GM19025 (cell line): Measurements from ENCODE around the gene MUCL3.
"Not testable (repeated sequence)": the region's sequence is repeated elsewhere in the genome, so short reads cannot be mapped to it uniquely, and the experiment has no call there.

Experiments used
- ATAC-seq: cut with Tn5 transposase; IDR thresholded peaks from one replicate; pipeline ENCODE4 v1.9.1; 2021; ENCODE audit warnings: mild to moderate bottlenecking, low read depth, moderate library complexity; ENCODE audit not compliant: unreplicated experiment

The MUCL3 gene

GRCh38 chr6:30912746-30913520, 27.8 kb upstream of the MUCL3 start:
- no peak for ATAC-seq

DNA sequence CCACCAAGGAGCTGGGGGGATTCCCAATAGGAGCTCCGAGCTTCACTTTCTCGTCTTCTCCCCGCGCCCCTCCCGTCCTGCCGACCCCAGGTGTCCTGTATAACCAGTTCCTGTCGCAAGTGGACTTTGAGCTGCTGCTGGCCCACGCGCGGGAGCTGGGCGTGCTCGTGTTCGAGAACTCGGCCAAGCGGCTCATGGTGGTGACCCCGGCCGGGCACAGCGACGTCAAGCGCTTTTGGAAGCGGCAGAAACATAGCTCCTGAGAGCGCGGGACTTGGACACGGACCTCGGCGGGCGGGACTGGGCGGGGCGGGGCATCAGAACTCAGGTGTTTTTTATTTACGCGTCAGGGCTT, 27.1 kb upstream of the MUCL3 start:
- ATAC-seq = no peak

- ATAC-seq = peak; percentile 92
These were observed 26.5 kb upstream of the MUCL3 start, which contains the start of gene VARS2 for GRCh38 chr6:30914076-30914853. Gene VARS2, plus strand, starts transcription at chr6:30914238. Its CDS starts 599 bp downstream, at chr6:30914837.

DNA sequence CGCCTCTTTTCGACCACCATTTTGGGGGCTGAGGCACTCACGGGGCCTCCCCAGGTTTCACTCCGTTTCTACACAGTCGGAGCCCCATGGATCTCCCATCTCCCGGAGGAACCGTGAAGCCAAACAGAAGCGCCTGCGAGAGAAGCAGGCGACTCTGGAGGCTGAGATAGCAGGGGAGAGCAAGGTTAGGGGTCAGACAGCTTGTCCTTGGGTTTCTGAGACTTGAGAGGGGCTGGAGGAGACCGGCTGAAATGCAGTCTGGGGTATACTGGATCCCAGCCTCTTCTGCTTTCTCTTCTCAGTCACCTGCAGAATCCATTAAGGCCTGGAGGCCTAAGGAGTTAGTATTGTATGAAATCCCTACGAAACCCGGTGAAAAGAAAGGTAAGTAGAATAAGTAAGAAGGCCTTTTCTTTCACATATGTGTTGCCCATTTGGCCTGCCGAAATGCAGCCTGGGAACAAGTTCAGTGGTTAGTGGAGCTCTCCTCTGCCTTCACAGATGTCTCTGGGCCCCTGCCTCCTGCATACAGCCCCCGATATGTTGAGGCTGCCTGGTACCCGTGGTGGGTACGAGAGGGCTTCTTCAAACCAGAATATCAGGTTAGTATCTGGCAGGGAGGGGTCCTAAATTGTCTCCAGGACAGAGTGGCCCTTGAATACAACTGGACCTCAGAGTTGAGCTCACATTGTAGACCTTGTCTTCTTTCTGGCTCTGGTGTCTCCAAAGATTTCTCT, 25.8 kb upstream of the MUCL3 start:
- no peak for ATAC-seq

DNA sequence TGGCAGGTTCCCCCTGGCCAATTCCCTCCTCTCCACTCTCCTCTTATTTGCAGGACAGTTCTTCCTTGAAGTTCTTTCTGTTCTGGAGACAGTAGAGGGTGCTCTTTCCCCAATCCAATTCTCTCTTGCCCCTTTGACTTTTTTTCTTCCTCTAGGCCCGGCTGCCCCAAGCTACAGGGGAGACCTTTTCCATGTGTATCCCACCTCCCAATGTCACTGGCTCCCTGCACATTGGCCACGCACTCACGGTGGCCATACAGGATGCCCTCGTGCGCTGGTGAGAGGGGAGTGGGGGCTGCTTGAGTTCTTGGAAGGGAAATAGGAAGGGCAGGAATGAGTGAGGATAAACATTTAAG, 25.2 kb upstream of the MUCL3 start:
- ATAC-seq = no peak

- no peak for ATAC-seq
These were observed 23.7 kb upstream of the MUCL3 start for GRCh38 chr6:30917041-30917440.

- no peak for ATAC-seq
These were observed 23.3 kb upstream of the MUCL3 start for GRCh38 chr6:30917487-30917886.

DNA sequence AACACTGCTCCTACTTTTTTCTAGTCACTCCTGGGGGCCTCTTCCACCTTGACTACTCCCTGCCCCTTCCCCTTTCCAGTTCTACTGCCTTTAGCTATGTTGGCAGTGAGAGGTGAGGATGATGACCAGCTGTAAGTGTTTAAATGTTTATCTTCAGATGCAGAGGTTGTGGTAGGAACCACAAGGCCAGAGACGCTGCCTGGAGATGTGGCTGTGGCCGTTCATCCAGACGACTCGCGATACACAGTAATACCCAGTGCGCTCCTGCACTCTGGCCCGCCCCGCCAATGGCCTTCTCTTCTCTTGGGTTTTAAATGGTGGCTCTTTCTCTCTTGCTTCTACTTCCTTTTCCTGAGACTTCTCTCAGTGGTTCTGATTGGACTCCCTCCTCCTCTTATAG, 22.1 kb upstream of the MUCL3 start:
- ATAC-seq = no peak

GRCh38 chr6:30922447-30922852, 18.3 kb upstream of the MUCL3 start:
- ATAC-seq = no peak

DNA sequence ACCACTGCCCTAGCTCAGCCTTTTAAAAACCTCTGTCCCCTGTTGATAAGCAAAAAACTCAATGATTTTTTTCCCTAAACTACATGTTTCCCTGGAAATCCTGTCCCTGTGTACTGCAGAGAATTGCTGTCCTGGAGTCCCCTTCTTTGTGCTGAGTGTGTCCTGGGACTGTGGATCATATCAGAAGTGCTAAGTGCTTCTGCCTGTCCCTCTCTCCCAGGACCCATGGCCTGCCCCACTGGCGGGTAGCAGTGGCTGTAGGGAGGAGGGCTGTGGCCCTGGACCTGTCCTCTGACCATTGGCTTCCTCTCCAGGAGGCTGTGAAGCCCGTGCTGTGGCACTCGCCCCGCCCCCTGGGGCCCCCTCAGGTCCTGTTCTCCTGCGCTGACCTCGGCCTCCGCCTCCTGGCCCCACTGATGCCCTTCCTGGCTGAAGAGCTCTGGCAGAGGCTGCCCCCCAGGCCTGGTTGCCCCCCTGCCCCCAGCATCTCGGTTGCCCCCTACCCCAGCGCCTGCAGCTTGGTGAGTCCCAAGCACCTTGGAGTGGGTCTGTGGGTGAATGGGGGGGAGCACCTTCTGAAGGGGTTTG, 16.6 kb upstream of the MUCL3 start:
- ATAC-seq = not testable (repeated sequence)

- ATAC-seq = no peak
These were observed 14.1 kb upstream of the MUCL3 start for GRCh38 chr6:30926644-30927043.

- ATAC-seq = not testable (repeated sequence)
These were observed 13.7 kb upstream of the MUCL3 start for GRCh38 chr6:30927080-30927479.

DNA sequence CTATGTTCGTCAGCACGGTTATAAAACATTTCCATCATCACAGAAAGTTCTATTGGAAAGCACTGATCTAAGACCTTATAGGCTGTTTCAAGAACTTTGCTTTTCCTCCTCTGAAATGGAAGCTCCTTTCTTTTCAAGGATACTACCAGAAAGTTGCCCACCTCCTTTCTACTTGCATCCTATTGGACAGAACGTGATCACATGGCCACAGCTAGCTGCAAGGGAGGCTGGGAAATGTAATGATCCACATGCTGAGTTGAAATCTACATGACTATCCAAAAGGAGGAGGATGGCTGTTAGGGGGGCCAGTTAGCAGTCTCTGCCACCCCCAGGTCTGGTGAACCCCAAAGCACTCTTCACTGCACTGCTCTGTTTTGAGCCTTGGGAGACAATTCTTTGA, 12.1 kb upstream of the MUCL3 start:
- no peak for ATAC-seq

GRCh38 chr6:30930506-30930905, 10.3 kb upstream of the MUCL3 start:
- ATAC-seq = no peak

DNA sequence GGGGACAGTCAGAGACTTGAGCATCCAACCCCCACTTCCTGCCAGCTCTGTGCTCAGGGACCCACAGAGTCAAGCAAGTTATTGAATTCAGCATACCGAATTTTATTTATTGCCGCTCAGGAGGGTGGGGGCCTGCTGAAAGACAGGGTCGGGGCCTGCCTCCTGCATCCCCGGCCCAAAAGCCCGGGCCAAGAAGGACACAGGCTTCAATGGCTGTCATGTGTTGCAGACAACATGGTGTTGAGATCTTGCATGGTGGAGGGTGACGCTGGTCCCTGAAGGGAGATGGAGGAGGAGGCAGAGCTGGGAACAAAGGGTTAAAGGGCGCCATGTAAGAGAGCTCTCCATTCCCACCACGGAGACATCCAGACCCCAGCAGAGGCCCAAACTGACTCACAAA, 9.5 kb upstream of the MUCL3 start:
- no peak for ATAC-seq

DNA sequence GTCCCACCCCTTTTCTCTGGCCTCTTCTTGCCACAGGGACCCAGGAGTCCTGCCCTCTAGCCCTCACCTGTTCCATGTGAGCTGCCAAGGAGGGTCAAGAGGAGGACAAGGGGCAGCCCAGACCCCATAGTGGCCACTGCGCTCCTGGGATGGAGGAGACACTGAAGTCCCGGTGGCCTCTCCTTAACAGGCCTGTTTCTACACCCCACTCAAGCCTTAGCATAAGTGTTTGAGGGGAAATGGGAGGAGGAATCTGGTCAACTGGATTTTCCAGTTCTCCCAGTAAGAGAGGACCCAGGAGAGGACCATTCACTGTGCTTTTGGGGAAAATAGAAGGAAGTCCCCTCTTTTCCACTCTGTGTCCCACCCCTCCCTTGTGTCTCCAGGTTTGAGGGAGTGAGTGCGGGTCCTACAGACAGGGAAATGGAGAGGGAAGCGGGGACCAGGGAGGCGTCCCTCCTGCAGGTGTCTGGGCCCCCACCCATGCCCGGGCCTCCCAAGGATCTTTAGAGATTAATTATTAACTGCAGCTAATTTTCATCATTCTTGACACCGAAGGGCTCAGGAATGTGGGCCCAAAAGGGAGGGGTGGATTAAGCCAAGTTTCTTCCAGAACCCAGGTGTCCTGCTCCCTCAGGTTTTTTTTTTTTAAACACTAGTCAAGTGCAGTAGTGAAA, 8.7 kb upstream of the MUCL3 start, which contains the start of gene SFTA2:
Gene SFTA2, minus strand, starts transcription at position 202 of the 677 bp plus-strand sequence. Its CDS starts 74 bp downstream, at position 128.
- ATAC-seq = no peak

- ATAC-seq = no peak
These were observed 8.0 kb upstream of the MUCL3 start for GRCh38 chr6:30932665-30933365.

DNA sequence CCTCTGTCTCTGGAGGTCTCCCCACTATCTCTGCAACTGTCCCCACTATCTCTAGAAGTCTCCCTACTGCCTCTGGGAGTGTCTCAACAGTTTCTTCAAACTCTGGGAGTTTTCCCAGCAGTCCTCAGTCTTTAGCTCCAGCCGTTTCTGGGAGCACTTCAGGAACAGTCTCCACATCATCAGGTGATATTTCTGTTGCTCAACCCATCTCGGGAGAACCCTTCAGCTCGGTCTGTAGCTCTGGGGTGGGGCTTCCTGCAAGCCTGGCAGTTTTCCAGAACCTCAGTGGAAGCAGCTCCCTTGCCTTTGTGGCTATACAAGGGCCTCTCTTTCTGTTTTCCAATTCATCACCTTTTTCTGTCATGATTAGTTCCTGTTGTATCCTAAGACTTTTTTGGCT, 5.8 kb upstream of the MUCL3 start:
- no peak for ATAC-seq

- no peak for ATAC-seq
These were observed 3.5 kb upstream of the MUCL3 start for GRCh38 chr6:30937265-30937664.

DNA sequence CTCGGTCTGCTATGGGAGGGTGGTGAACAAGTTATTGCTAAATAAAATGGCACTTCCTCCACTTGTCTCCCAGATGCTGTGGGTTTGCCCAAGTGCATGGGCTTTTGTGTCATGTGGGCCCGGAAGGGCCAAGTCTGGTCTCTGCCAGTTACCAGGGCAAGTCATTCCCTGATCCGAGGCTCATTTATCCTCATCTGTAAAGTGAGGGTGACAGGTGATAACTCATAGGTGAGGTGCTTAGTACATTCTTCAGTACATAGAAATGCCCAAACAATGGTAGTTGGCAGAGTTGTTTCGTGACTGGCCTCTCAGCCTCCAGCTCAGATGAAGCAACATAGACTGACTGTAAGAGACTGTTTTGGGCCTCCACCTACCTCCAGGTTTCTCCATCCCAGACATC, 2.0 kb upstream of the MUCL3 start:
- ATAC-seq = no peak
